Suppressor macrophage treated with lipopolysaccharide for 4 hours (primary cell): ENCODE results near the gene USP22.

ENCODE experiments used
- DNase-seq: peaks from one replicate; pipeline ENCODE4 v3.0.0-alpha.2; 2020

Gene USP22

GRCh38 chr17:20983359-20983637 is 59.5 kb downstream of the USP22 start:
- no peak for DNase-seq

GRCh38 chr17:20982589-20983358 is 60.0 kb downstream of the USP22 start:
- DNase-seq = no peak

GRCh38 chr17:20981046-20981920 is 61.5 kb downstream of the USP22 start:
- DNase-seq = no peak

- DNase-seq = no peak
Observed at GRCh38 chr17:20979792-20980083, 63.1 kb downstream of the USP22 start.

GRCh38 chr17:20979007-20979791 is 63.6 kb downstream of the USP22 start:
- peak; percentile 16 for DNase-seq

GRCh38 chr17:20977609-20978253 is 65.1 kb downstream of the USP22 start:
- peak; percentile 68 for DNase-seq

GRCh38 chr17:20975566-20975965 is 67.2 kb downstream of the USP22 start:
- DNase-seq = peak; percentile 5

GRCh38 chr17:20970329-20970728 is 72.5 kb downstream of the USP22 start:
- DNase-seq = no peak

- no peak for DNase-seq
Observed at GRCh38 chr17:20968913-20969616, 73.7 kb downstream of the USP22 start.

- DNase-seq = no peak
Observed at GRCh38 chr17:20967776-20968175, 75.0 kb downstream of the USP22 start.

GRCh38 chr17:20966870-20967269 is 75.9 kb downstream of the USP22 start:
- DNase-seq = peak; percentile 17

- no peak for DNase-seq
Observed at GRCh38 chr17:20965492-20965891, 77.3 kb downstream of the USP22 start.

- no peak for DNase-seq
Observed at GRCh38 chr17:20961586-20961985, 81.2 kb downstream of the USP22 start.

GRCh38 chr17:20960871-20961270 is 81.9 kb downstream of the USP22 start:
- no peak for DNase-seq

- peak; percentile 82 for DNase-seq
Observed at GRCh38 chr17:20955427-20956323, 87.1 kb downstream of the USP22 start.

GRCh38 chr17:20954794-20955193 is 88.0 kb downstream of the USP22 start:
- peak; percentile 27 for DNase-seq

GRCh38 chr17:20952183-20952582 is 90.6 kb downstream of the USP22 start:
- no peak for DNase-seq
